ENCODE measurements around the gene NOL3.

Gene NOL3

GRCh38 chr16:67190041-67190440, 19.7 kb downstream of the NOL3 start, which contains the start of gene EXOC3L1:
Gene EXOC3L1 (minus strand): TSS chr16:67190136. CDS start chr16:67189676, 460 bp downstream.
- no peak for DNase-seq (ENCODE audit: low read depth)

- no peak for DNase-seq (ENCODE audit: low read depth)
These were observed 20.4 kb downstream of the NOL3 start for GRCh38 chr16:67190448-67191399.

- no peak for DNase-seq (ENCODE audit: low read depth)
These were observed 21.2 kb downstream of the NOL3 start for GRCh38 chr16:67191411-67191994.

GRCh38 chr16:67191995-67192681, 21.8 kb downstream of the NOL3 start, which contains the start of gene E2F4:
Gene E2F4 (plus strand): TSS chr16:67192155. CDS start chr16:67192228, 73 bp downstream.
- DNase-seq (ENCODE audit: low read depth) = peak; percentile 82

GRCh38 chr16:67192781-67193361, 22.5 kb downstream of the NOL3 start:
- DNase-seq (ENCODE audit: low read depth) = no peak

GRCh38 chr16:67193536-67193935, 23.2 kb downstream of the NOL3 start:
- no peak for DNase-seq (ENCODE audit: low read depth)

GRCh38 chr16:67194260-67194659, 23.9 kb downstream of the NOL3 start:
- DNase-seq (ENCODE audit: low read depth) = no peak

- DNase-seq (ENCODE audit: low read depth) = no peak
These were observed 25.3 kb downstream of the NOL3 start for GRCh38 chr16:67195676-67196075.

- no peak for DNase-seq (ENCODE audit: low read depth)
These were observed 26.5 kb downstream of the NOL3 start for GRCh38 chr16:67196881-67197280.

- no peak for DNase-seq (ENCODE audit: low read depth)
These were observed 27.4 kb downstream of the NOL3 start for GRCh38 chr16:67197704-67198103.

GRCh38 chr16:67198238-67198734, 27.9 kb downstream of the NOL3 start:
- DNase-seq (ENCODE audit: low read depth) = no peak

GRCh38 chr16:67199011-67199807, 28.9 kb downstream of the NOL3 start, which contains the start of gene ELMO3:
Gene ELMO3 (plus strand): TSS chr16:67199131. CDS start chr16:67199327, 196 bp downstream.
- no peak for DNase-seq (ENCODE audit: low read depth)

- no peak for DNase-seq (ENCODE audit: low read depth)
These were observed 29.5 kb downstream of the NOL3 start for GRCh38 chr16:67199808-67200198.

GRCh38 chr16:67200491-67200890, 30.2 kb downstream of the NOL3 start:
- no peak for DNase-seq (ENCODE audit: low read depth)

- DNase-seq (ENCODE audit: low read depth) = no peak
These were observed 31.3 kb downstream of the NOL3 start for GRCh38 chr16:67201411-67202345.

GRCh38 chr16:67202426-67202825, 32.1 kb downstream of the NOL3 start:
- DNase-seq (ENCODE audit: low read depth) = no peak

GRCh38 chr16:67202956-67203493, 32.7 kb downstream of the NOL3 start:
- DNase-seq (ENCODE audit: low read depth) = no peak

- DNase-seq (ENCODE audit: low read depth) = no peak
These were observed 33.7 kb downstream of the NOL3 start for GRCh38 chr16:67204076-67204475.

- no peak for DNase-seq (ENCODE audit: low read depth)
These were observed 35.9 kb downstream of the NOL3 start for GRCh38 chr16:67206129-67206837.
